ENCODE measurements around the gene RAX2.
"Not testable (repeated sequence)": the region's sequence is repeated elsewhere in the genome, so short reads cannot be mapped to it uniquely, and the experiment has no call there.

RAX2 gene

GRCh38 chr19:3771906-3772455, at the start of gene RAX2:
Gene RAX2 (minus strand): TSS chr19:3772228. CDS start chr19:3771742, 486 bp downstream.
- no peak for DNase-seq

GRCh38 chr19:3821156-3821555, 49.1 kb upstream of the RAX2 start:
- peak; percentile 20 for DNase-seq

GRCh38 chr19:3819989-3820388, 48.0 kb upstream of the RAX2 start:
- no peak for DNase-seq

GRCh38 chr19:3818918-3819317, 46.9 kb upstream of the RAX2 start:
- DNase-seq: no peak

- DNase-seq: no peak
Measured at GRCh38 chr19:3818466-3818865, 46.4 kb upstream of the RAX2 start.

GRCh38 chr19:3817761-3818160, 45.7 kb upstream of the RAX2 start:
- DNase-seq: no peak

GRCh38 chr19:3816566-3817218, 44.7 kb upstream of the RAX2 start:
- DNase-seq: no peak

GRCh38 chr19:3816148-3816547, 44.1 kb upstream of the RAX2 start:
- DNase-seq: not testable (repeated sequence)

GRCh38 chr19:3814648-3815047, 42.6 kb upstream of the RAX2 start:
- DNase-seq: no peak

- DNase-seq: no peak
Measured at GRCh38 chr19:3813473-3814392, 41.7 kb upstream of the RAX2 start.

- no peak for DNase-seq
Measured at GRCh38 chr19:3810708-3811355, 38.8 kb upstream of the RAX2 start.

GRCh38 chr19:3809881-3810707, 38.1 kb upstream of the RAX2 start:
- DNase-seq: no peak

- DNase-seq: no peak
Measured at GRCh38 chr19:3808420-3809143, 36.6 kb upstream of the RAX2 start.

GRCh38 chr19:3807574-3808354, 35.7 kb upstream of the RAX2 start:
- no peak for DNase-seq

GRCh38 chr19:3807131-3807480, 35.1 kb upstream of the RAX2 start:
- DNase-seq: no peak

- DNase-seq: no peak
Measured at GRCh38 chr19:3805859-3806258, 33.8 kb upstream of the RAX2 start.

GRCh38 chr19:3804429-3804828, 32.4 kb upstream of the RAX2 start:
- no peak for DNase-seq

GRCh38 chr19:3803986-3804385, 32.0 kb upstream of the RAX2 start:
- DNase-seq: no peak

- DNase-seq: no peak
Measured at GRCh38 chr19:3803114-3803888, 31.3 kb upstream of the RAX2 start.

GRCh38 chr19:3801412-3802096, 29.5 kb upstream of the RAX2 start:
- DNase-seq: peak; percentile 10
